ELF-1 (cell line): Measurements from ENCODE around the gene OR2C3.

Source experiments
- DNase-seq: peaks from one replicate; pipeline ENCODE4 v3.0.0-alpha.2; 2016; ENCODE audit warnings: low read depth, low spot score

The OR2C3 gene

GRCh38 chr1:247517795-247518612, 18.2 kb downstream of the OR2C3 start:
- no peak for DNase-seq

DNA sequence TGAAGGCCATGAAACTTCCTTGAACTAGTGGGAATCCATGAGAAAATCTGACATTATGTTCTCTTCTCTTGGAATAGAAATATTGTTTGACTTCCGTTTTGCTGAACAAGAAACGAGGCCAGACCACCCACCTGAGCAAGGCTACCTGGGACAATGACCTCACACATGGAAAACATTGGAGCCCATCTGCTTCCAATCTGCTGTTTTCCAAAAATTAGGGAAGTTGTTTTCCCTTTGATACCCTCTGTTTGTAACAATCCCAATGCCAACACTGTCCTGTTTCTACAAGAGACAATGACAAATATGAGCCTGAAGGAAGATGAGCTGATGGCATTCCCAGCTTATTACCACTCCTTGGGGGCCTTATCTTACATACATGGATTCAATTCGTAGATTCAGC, 29.4 kb downstream of the OR2C3 start:
- no peak for DNase-seq

- no peak for DNase-seq
Measured at GRCh38 chr1:247500865-247501264, 35.4 kb downstream of the OR2C3 start.

- DNase-seq, result no peak
Measured at GRCh38 chr1:247496581-247497285, 39.5 kb downstream of the OR2C3 start.

- DNase-seq, result no peak
Measured at GRCh38 chr1:247494767-247495166, 41.5 kb downstream of the OR2C3 start.

DNA sequence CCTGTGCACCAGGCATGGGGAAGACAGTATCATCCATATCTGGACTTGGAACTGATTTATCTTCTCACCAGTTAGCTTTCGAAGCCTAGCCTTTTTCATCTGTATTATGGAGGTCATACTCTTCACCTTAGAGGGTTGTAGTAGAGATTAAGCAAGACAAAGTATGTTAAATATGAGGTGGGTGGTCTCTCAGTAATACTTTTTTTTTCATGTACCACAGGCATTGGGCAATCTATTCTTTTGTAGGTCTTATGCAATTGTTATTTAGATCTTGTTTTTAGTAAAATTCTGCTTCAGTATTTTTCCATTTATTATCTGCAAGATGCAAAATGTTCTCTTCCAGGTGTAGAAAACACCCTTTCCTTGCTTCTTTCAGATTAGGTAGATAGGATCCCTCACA, 43.1 kb downstream of the OR2C3 start:
- no peak for DNase-seq

DNA sequence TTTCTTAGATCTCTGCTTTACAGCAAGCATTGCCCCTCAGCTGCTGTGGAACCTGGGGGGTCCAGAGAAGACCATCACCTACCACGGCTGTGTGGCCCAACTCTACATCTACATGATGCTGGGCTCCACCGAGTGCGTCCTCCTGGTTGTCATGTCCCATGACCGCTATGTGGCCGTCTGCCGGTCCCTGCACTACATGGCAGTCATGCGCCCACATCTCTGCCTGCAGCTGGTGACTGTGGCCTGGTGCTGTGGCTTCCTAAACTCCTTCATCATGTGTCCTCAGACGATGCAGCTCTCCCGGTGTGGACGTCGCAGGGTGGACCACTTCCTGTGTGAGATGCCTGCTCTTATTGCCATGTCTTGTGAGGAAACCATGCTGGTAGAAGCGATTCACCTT, 44.9 kb downstream of the OR2C3 start:
- no peak for DNase-seq

GRCh38 chr1:247487057-247487456, 49.2 kb downstream of the OR2C3 start:
- DNase-seq, result peak; percentile 27

DNA sequence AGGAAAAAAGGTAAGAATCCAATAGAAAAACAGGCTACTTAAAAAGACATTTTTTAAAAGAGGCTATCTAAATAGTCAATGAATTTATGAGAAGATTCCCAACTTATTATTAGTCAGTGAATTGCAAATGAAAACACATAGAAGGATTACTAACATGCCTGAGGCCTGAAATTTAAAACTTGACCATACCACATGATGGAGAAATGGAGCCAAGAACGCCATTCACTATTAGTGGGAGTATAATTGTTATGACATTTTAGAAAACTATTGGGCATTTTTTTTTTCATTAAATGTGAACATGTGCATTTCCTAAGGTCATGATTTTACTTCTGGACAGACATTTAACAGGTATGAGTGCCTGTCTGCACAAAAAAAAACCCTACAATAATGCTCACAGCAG, 53.5 kb downstream of the OR2C3 start:
- no peak for DNase-seq

DNA sequence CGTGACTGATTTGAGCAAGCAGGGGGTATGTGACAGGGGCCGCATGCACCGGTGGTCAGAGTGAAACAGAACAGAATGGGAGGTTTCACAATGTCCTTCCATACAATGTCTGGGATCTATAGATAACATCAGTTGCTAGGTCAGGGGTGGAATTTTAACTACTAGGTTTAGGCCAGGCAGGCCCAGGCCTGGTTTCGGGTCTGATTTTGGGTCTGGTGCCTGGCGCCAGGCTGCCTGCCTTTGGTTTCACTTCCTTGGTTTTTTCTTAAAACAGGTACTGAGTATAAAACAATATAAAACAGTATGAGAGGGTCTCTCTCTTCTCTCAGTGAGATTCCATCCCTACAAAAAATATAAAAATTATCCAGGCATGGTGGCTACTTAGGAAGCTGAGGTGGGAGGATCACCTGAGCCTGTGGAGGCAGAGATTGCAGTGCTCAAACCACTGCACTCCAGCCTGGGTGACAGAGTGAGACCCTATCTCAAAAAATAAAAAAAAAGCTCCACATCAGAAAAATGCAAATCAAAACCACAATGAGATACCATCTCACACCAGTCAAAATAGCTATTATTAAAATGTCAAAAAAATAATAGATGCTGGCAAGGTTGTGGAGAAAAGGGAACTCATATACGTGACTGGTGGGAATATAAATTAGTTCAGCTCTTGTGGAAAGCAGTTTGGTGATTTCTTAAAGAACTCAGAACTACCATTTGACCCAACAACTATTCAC, 59.7 kb downstream of the OR2C3 start:
- peak; percentile 31 for DNase-seq

GRCh38 chr1:247475793-247476192, 60.4 kb downstream of the OR2C3 start:
- no peak for DNase-seq
